Gastrocnemius medialis (tissue), 4 donors: ENCODE measurements around the gene MAST4. TPM values are rescaled to one million over a fixed set of nuclear protein-coding genes. Genes with fewer than 3 reads are reported as not detected.
A peak's percentile ranks its signal among the peaks of the same experiment; 100 is the strongest.

ENCODE experiments used
- ATAC-seq, 2 donors: fragments of 150-250 bp; one replicate each; pipeline ENCODE4 v1.9.1; 2016
- DNase-seq, 2 donors: peaks; one replicate each; pipeline ENCODE4 v3.0.0-alpha.2; 2019
- H3K27ac ChIP-seq, 4 donors: fragments of 200-600 bp; sonication (generic); 1 replicate in 1 of 4; 2 replicates in 3 of 4; pipeline ENCODE4 v1.5.1; 2016 to 2018; ENCODE audit warnings: mild to moderate bottlenecking in 2 of 4, moderate library complexity in 1 of 4
- H3K27me3 ChIP-seq, 3 donors: fragments of 200-600 bp; sonication (generic) in 2 of 3; 1 replicate in 1 of 3; 2 replicates in 2 of 3; pipeline versions ENCODE4 v1.5.1 to v1.6.0; 2016 to 2019; ENCODE audit warnings: mild to moderate bottlenecking in 1 of 3, moderate library complexity in 1 of 3
- H3K36me3 ChIP-seq, 2 donors: fragments of 200-600 bp; sonication (generic) in 1 of 2; one replicate each; pipeline ENCODE4 v1.5.1; 2017 to 2018
- H3K4me1 ChIP-seq, 2 donors: fragments of 200-600 bp; sonication (generic) in 1 of 2; one replicate each; pipeline ENCODE4 v1.5.1; 2016 to 2017; ENCODE audit warnings: mild to moderate bottlenecking in 2 of 2
- H3K4me3 ChIP-seq, 4 donors: fragments of 200-600 bp; sonication (generic) in 3 of 4; 1 replicate in 1 of 4; 2 replicates in 3 of 4; pipeline ENCODE4 v1.5.1; 2016 to 2019; ENCODE audit warnings: mild to moderate bottlenecking in 2 of 4
- H3K9me3 ChIP-seq, 3 donors: fragments of 200-600 bp; sonication (generic) in 2 of 3; 1 replicate in 1 of 3; 2 replicates in 2 of 3; pipeline ENCODE4 v1.5.1; 2016 to 2019
- CTCF ChIP-seq, 5 experiments: fragments of 450-650 bp in 3 of 5; fragments of 200-600 bp in 2 of 5; sonication (generic) in 2 of 5; IDR thresholded peaks in 4 of 5; conservative IDR thresholded peaks in 1 of 5; 1 replicate in 4 of 5; 2 replicates in 1 of 5; pipeline ENCODE4 v1.5.1; 2016 to 2019; ENCODE audit warnings: antibody characterized with exemption in 5 of 5, mild to moderate bottlenecking in 3 of 5, moderate library complexity in 3 of 5
- POLR2A ChIP-seq, 2 donors: fragments of 450-650 bp; IDR thresholded peaks; one replicate each; pipeline ENCODE4 v1.6.1; 2017; ENCODE audit warnings: antibody characterized with exemption in 2 of 2, mild to moderate bottlenecking in 2 of 2, moderate library complexity in 2 of 2
- in situ Hi-C, 4 donors: fragments of 200-750 bp; cut with MboI; loops; one replicate each; pipeline versions ENCODE4 v1.15.0 to v1.8.0; 2017; ENCODE audit warnings: low sequenced_read_pairs in 4 of 4
- intact Hi-C: fragments of 100-400 bp; cut with DNase I; formaldehyde crosslinking; loops from one replicate; pipeline ENCODE4 v1.15.1; 2023; ENCODE audit warnings: low total_unique reads
- total RNA-seq, 4 donors: library from RNA; depleted of rRNA; stranded (reverse); fragments of >200 nt; gene quantifications; one replicate each; pipeline versions ENCODE4 v1.1.0 to v1.2.3, GENCODE V29; 2016

MAST4 gene
- total RNA-seq, 4 donors from 2014 or later = 24.1 to 42.0 (median 38.5) TPM

GRCh38 chr5:66864240-66864884 is 268.2 kb downstream of the MAST4 start:
- intact Hi-C loops = no loop called here
- TF ChIP-seq CTCF (IDR thresholded peaks at IDR 0.05 in 4 of 5, conservative IDR thresholded peaks at IDR 0.05 in 1 of 5) (peak in 2 of 5 experiments; percentile 28 to 42), POLR2A (IDR thresholded peaks at IDR 0.05) (no peak)
- no peak for ATAC-seq
- in situ Hi-C loops = no loop called here
- no peak overlapping the region for H3K4me3 ChIP-seq
- no peaks in the 10 kb centered on the region for H3K36me3 ChIP-seq
- H3K9me3 ChIP-seq = no peaks in the 10 kb centered on the region
- peaks cover 0 to 5% of the 10 kb centered on the region in 2 donors for H3K4me1 ChIP-seq
- DNase-seq = no peak
- H3K27me3 ChIP-seq = no peaks in the 10 kb centered on the region
- no peak overlapping the region for H3K27ac ChIP-seq

GRCh38 chr5:66867618-66868322 is 271.6 kb downstream of the MAST4 start:
- in situ Hi-C loops = no loop called here
- H3K27me3 ChIP-seq = no peaks in the 10 kb centered on the region
- H3K4me1 ChIP-seq = no peaks in the 10 kb centered on the region
- intact Hi-C loops = no loop called here
- no peaks in the 10 kb centered on the region for H3K36me3 ChIP-seq
- DNase-seq = no peak
- TF ChIP-seq POLR2A (IDR thresholded peaks at IDR 0.05) = no peak
- no peak for TF ChIP-seq CTCF (IDR thresholded peaks at IDR 0.05 in 4 of 5, conservative IDR thresholded peaks at IDR 0.05 in 1 of 5)
- H3K27ac ChIP-seq = no peak overlapping the region
- H3K9me3 ChIP-seq = no peaks in the 10 kb centered on the region
- no peak for ATAC-seq
- no peak overlapping the region for H3K4me3 ChIP-seq

- no peak for DNase-seq
- TF ChIP-seq CTCF (IDR thresholded peaks at IDR 0.05 in 4 of 5, conservative IDR thresholded peaks at IDR 0.05 in 1 of 5) (no peak), POLR2A (IDR thresholded peaks at IDR 0.05) (no peak)
- Histone ChIP-seq H3K27me3 (no peaks in the 10 kb centered on the region), H3K9me3 (no peaks in the 10 kb centered on the region), H3K4me3 (no peak overlapping the region), H3K4me1 (no peaks in the 10 kb centered on the region), H3K36me3 (no peaks in the 10 kb centered on the region), H3K27ac (no peak overlapping the region)
- in situ Hi-C loops (no loop called here), intact Hi-C loops (no loop called here)
- ATAC-seq = no peak
Measured at GRCh38 chr5:66869347-66869746, 273.2 kb downstream of the MAST4 start.

- Histone ChIP-seq H3K27me3 (no peaks in the 10 kb centered on the region), H3K9me3 (no peaks in the 10 kb centered on the region), H3K4me3 (no peak overlapping the region), H3K4me1 (no peaks in the 10 kb centered on the region), H3K27ac (no peak overlapping the region), H3K36me3 (no peaks in the 10 kb centered on the region)
- TF ChIP-seq CTCF (IDR thresholded peaks at IDR 0.05 in 4 of 5, conservative IDR thresholded peaks at IDR 0.05 in 1 of 5) (no peak), POLR2A (IDR thresholded peaks at IDR 0.05) (no peak)
- intact Hi-C loops = no loop called here
- ATAC-seq (no peak), DNase-seq (no peak)
- in situ Hi-C loops = no loop called here
Measured at GRCh38 chr5:66870708-66871107, 274.5 kb downstream of the MAST4 start.
